HG03139 (cell line): ENCODE measurements around the gene CEP20.
"Not testable (repeated sequence)": the region's sequence is repeated elsewhere in the genome, so short reads cannot be mapped to it uniquely, and the experiment has no call there.

Source experiments
- ATAC-seq: cut with Tn5 transposase; IDR thresholded peaks from one replicate; pipeline ENCODE4 v1.9.1; 2021; ENCODE audit not compliant: unreplicated experiment

The CEP20 gene

GRCh38 chr16:15858921-15859668 lies 29.3 kb downstream of the CEP20 start:
- ATAC-seq = no peak

- no peak for ATAC-seq
These were observed 30.5 kb downstream of the CEP20 start for GRCh38 chr16:15857724-15858560.

- ATAC-seq = no peak
These were observed 31.3 kb downstream of the CEP20 start, which contains the start of gene MYH11 for GRCh38 chr16:15856901-15857698. Gene MYH11 (minus strand): TSS chr16:15857028. CDS start chr16:15838252, 18,776 bp downstream.

GRCh38 chr16:15856182-15856581 lies 32.2 kb downstream of the CEP20 start:
- no peak for ATAC-seq

- ATAC-seq = peak; percentile 64
These were observed 32.7 kb downstream of the CEP20 start for GRCh38 chr16:15855704-15856003.

GRCh38 chr16:15854906-15855703 lies 33.3 kb downstream of the CEP20 start:
- no peak for ATAC-seq

GRCh38 chr16:15854061-15854460 lies 34.3 kb downstream of the CEP20 start:
- ATAC-seq = no peak

- no peak for ATAC-seq
These were observed 35.4 kb downstream of the CEP20 start for GRCh38 chr16:15853021-15853420.

GRCh38 chr16:15850555-15850954 lies 37.8 kb downstream of the CEP20 start:
- not testable (repeated sequence) for ATAC-seq

GRCh38 chr16:15849209-15849981 lies 39.0 kb downstream of the CEP20 start:
- no peak for ATAC-seq

- no peak for ATAC-seq
These were observed 40.7 kb downstream of the CEP20 start for GRCh38 chr16:15847611-15848175.

- no peak for ATAC-seq
These were observed 41.9 kb downstream of the CEP20 start for GRCh38 chr16:15846510-15846909.

GRCh38 chr16:15843635-15844279 lies 44.6 kb downstream of the CEP20 start:
- no peak for ATAC-seq

- ATAC-seq = not testable (repeated sequence)
These were observed 49.2 kb downstream of the CEP20 start for GRCh38 chr16:15839204-15839603.

- no peak for ATAC-seq
These were observed 50.6 kb downstream of the CEP20 start for GRCh38 chr16:15837761-15838160.

- no peak for ATAC-seq
These were observed 51.3 kb downstream of the CEP20 start for GRCh38 chr16:15836965-15837611.

GRCh38 chr16:15836074-15836473 lies 52.3 kb downstream of the CEP20 start:
- no peak for ATAC-seq

- ATAC-seq = no peak
These were observed 53.1 kb downstream of the CEP20 start for GRCh38 chr16:15835136-15835878.
